Panc1 (cell line): ENCODE measurements around the gene ZNF564. TPM values are rescaled to one million over a fixed set of nuclear protein-coding genes. Genes with fewer than 3 reads are reported as not detected.

Source experiments
- ATAC-seq: fragments of 200-7000 bp; cut with Tn5 transposase; 2 replicates; pipeline ENCODE4 v1.9.1; 2020; ENCODE audit warnings: mild to moderate bottlenecking, moderate library complexity
- BruUV-seq: library from RNA; stranded (reverse); fragments of 400-500 nt; replicated peaks from 2 replicates; lab custom pipeline; 2021; lab: Mats Ljungman, UMichigan
- CTCF ChIA-PET: fragments of 300-600 bp; sonication (Branson Sonifier 250); formaldehyde crosslinking; loops from one replicate; lab custom pipeline; 2022; ENCODE audit warnings: antibody characterized with exemption; lab: Charles Lee
- POLR2A ChIA-PET: fragments of 300-600 bp; sonication (Branson Sonifier 250); formaldehyde crosslinking; loops from one replicate; lab custom pipeline; 2022; ENCODE audit warnings: antibody characterized with exemption; lab: Charles Lee
- DNase-seq: peaks from one replicate; pipeline ENCODE4 v3.0.0-alpha.2; 2010; ENCODE audit warnings: low read depth, low spot score
- H3K27ac ChIP-seq: 2 replicates; pipeline ENCODE4 v1.5.1; 2011; ENCODE audit warnings: mild to moderate bottlenecking, low read length, inconsistent platforms
- H3K27me3 ChIP-seq: fragments of 200-500 bp; sonication (Bioruptor generic); 2 replicates; pipeline ENCODE4 v1.6.0; 2014; ENCODE audit warnings: low read length, inconsistent platforms; ENCODE audit not compliant: control insufficient read depth, insufficient read depth
- H3K36me3 ChIP-seq: fragments of 200-500 bp; sonication (Bioruptor generic); 2 replicates; pipeline ENCODE4 v1.5.1; 2014; ENCODE audit warnings: inconsistent platforms, mild to moderate bottlenecking, low read length, moderate library complexity; ENCODE audit not compliant: control insufficient read depth, insufficient read depth
- H3K4me1 ChIP-seq: 2 replicates; pipeline ENCODE4 v1.5.1; 2011; ENCODE audit warnings: inconsistent platforms, mild to moderate bottlenecking, low read length, moderate library complexity; ENCODE audit not compliant: control insufficient read depth, insufficient read depth
- H3K4me3 ChIP-seq, 2 experiments: 2 replicates each; pipeline ENCODE4 v1.5.1; 2011 to 2012; ENCODE audit warnings: low read depth in 2 of 2, low read length in 2 of 2, mild to moderate bottlenecking in 2 of 2, inconsistent platforms in 1 of 2, moderate library complexity in 1 of 2
- H3K9me3 ChIP-seq: fragments of 200-500 bp; sonication (Bioruptor generic); 2 replicates; pipeline ENCODE4 v1.5.1; 2014; ENCODE audit warnings: low read depth, mild to moderate bottlenecking, inconsistent platforms, low read length, moderate library complexity; ENCODE audit not compliant: control insufficient read depth, insufficient read depth
- CTCF ChIP-seq: fragments of 450-650 bp; IDR thresholded peaks from 2 replicates; pipeline ENCODE4 v1.5.1; 2017; ENCODE audit warnings: mild to moderate bottlenecking
- POLR2AphosphoS5 ChIP-seq: IDR thresholded peaks from 2 replicates; pipeline ENCODE4 v1.6.1; 2012; ENCODE audit warnings: mild to moderate bottlenecking, low read depth, low read length, moderate library complexity
- REST ChIP-seq, 2 experiments: IDR thresholded peaks; 2 replicates each; pipeline ENCODE4 v1.6.1; 2011 to 2012; ENCODE audit warnings: low read depth in 2 of 2, control low read depth in 1 of 2, low read length in 1 of 2, mild to moderate bottlenecking in 1 of 2, moderate library complexity in 1 of 2; ENCODE audit not compliant: insufficient read depth in 1 of 2
- SIN3A ChIP-seq: IDR thresholded peaks from 2 replicates; pipeline ENCODE4 v1.6.1; 2012; ENCODE audit warnings: low read depth, mild to moderate bottlenecking, low read length, moderate library complexity, borderline replicate concordance; ENCODE audit not compliant: insufficient read depth
- TCF7L2 ChIP-seq: IDR thresholded peaks from 2 replicates; pipeline ENCODE4 v1.6.1; 2011; ENCODE audit warnings: mild to moderate bottlenecking, low read depth, low read length, inconsistent platforms
- in situ Hi-C: cut with HindIII; loops from 2 replicates; pipeline ENCODE4 v1.10.0; 2016; ENCODE audit warnings: low sequenced_read_pairs, low pct_unique_long_range_greater_than_20kb
- intact Hi-C: fragments of 100-400 bp; cut with micrococcal nuclease; formaldehyde crosslinking; loops from one replicate; pipeline ENCODE4 v1.10.0; 2022; ENCODE audit not compliant: unreplicated experiment
- total RNA-seq: library from RNA; stranded (reverse); gene quantifications from one replicate; pipeline ENCODE4 v1.2.1, GENCODE V29; 2021; ENCODE audit not compliant: unreplicated experiment

Gene ZNF564
- total RNA-seq, 1 experiment from 2014 or later = 5.7 TPM

- no TSS peak for BruUV-seq
- ATAC-seq = no peak
- H3K27me3 ChIP-seq = no peaks in the 10 kb centered on the region
- peaks cover 3% of the 10 kb centered on the region; the same call in 1 of the 2 replicates for H3K4me1 ChIP-seq
- intact Hi-C loops = no loop called here
- H3K36me3 ChIP-seq = no peaks in the 10 kb centered on the region
- H3K9me3 ChIP-seq = no peaks in the 10 kb centered on the region
- in situ Hi-C loops = no loop called here
- H3K27ac ChIP-seq = no peak overlapping the region
- TF ChIP-seq POLR2AphosphoS5 = no peak
- no peak for TF ChIP-seq SIN3A
- no peak for TF ChIP-seq CTCF
- no peak for TF ChIP-seq TCF7L2
- TF ChIP-seq REST (IDR thresholded peaks at IDR 0.05; ENCODE audit: insufficient read depth in 1 of 2, low read depth in 2 of 2, low read length in 1 of 2) = no peak
- no peak overlapping the region for H3K4me3 ChIP-seq
- no peak for DNase-seq
- ChIA-PET CTCF (interaction anchor here (0.6 kb wide), 1 partner anchor 70 kb away, joined by 8 read pairs; no protein-coding TSS in a partner anchor), POLR2A (interaction anchor here (0.6 kb wide), 1 partner anchor 615 kb away, joined by 8 read pairs; no protein-coding TSS in a partner anchor)
These were observed 54.8 kb downstream of the ZNF564 start for GRCh38 chr19:12496480-12496879.

GRCh38 chr19:12495002-12495802 is 56.1 kb downstream of the ZNF564 start:
- ChIA-PET CTCF (interaction anchor here (0.6 to 1.2 kb wide), 2 partner anchors 20 to 248 kb away, joined by 4 to 11 read pairs; no protein-coding TSS in a partner anchor), POLR2A (interaction anchor here (0.6 kb wide), 2 partner anchors 14 to 136 kb away, joined by 4 read pairs; no protein-coding TSS in a partner anchor)
- ATAC-seq (peak; percentile 100), DNase-seq (peak; percentile 82)
- TF ChIP-seq CTCF = peak; percentile 71; the same call in 1 of the 2 replicates
- no peak for TF ChIP-seq SIN3A
- TF ChIP-seq POLR2AphosphoS5 = peak; percentile 94
- TF ChIP-seq TCF7L2 = no peak
- no peak; a peak in 1 of 4 replicates for TF ChIP-seq REST (IDR thresholded peaks at IDR 0.05; ENCODE audit: insufficient read depth in 1 of 2, low read depth in 2 of 2, low read length in 1 of 2)
- Histone ChIP-seq H3K9me3 (no peaks in the 10 kb centered on the region), H3K27me3 (no peaks in the 10 kb centered on the region), H3K36me3 (no peaks in the 10 kb centered on the region), H3K27ac (peak overlapping the region; percentile 81), H3K4me1 (peaks cover 3% of the 10 kb centered on the region; the same call in 1 of the 2 replicates), H3K4me3 (peak overlapping the region; percentile 61 to 68)
- in situ Hi-C loops = no loop called here
- intact Hi-C loops = no loop called here
- BruUV-seq = no TSS peak
